ENCODE measurements around the gene PELI3. TPM values are rescaled to one million over a fixed set of nuclear protein-coding genes. Genes with fewer than 3 reads are reported as not detected.

Gene PELI3
- total and polyA plus RNA-seq, 10 of the 15 experiments (the other 5 are each of a cell fraction or from before 2014, with no cell fraction given), result 0.14 to 1.5 (median 0.66) TPM

GRCh38 chr11:66421492-66422205 lies 45.1 kb upstream of the PELI3 start (continued):
- TF ChIP-seq RB1 (IDR thresholded peaks at IDR 0.05; ENCODE audit: borderline replicate concordance), result peak; percentile 86; the same call in 1 of the 2 replicates
- TF ChIP-seq SP1 (IDR thresholded peaks at IDR 0.05; ENCODE audit: low read depth, low read length), result peak; percentile 69
- TF ChIP-seq IRF3 (IDR thresholded peaks at IDR 0.05), result 0 out of 2 replicates have a peak, but pooled peaks have one; percentile 27
- TF ChIP-seq TCF12 (IDR thresholded peaks at IDR 0.05; ENCODE audit: low read depth, low read length), result peak; percentile 86
- peak; percentile 100 for TF ChIP-seq SIN3A (IDR thresholded peaks at IDR 0.05; ENCODE audit: low read depth, low read length)
- TF ChIP-seq SKIL (IDR thresholded peaks at IDR 0.05; ENCODE audit: low read depth, poor library complexity, severe bottlenecking), result peak; percentile 96
- TF ChIP-seq SRF (IDR thresholded peaks at IDR 0.05; ENCODE audit: low read depth in 2 of 2, low read length in 2 of 2), result peak in 1 of 2 experiments; percentile 77; a peak in 2 of 4 replicates
- no peak for TF ChIP-seq TARDBP (IDR thresholded peaks at IDR 0.05; ENCODE audit: borderline replicate concordance)
- no peak for TF ChIP-seq ZNF217 (IDR thresholded peaks at IDR 0.05)
- no peak for TF ChIP-seq ZNF274 (IDR thresholded peaks at IDR 0.05; ENCODE audit: insufficient read depth, insufficient read length)
- TF ChIP-seq RAD51 (IDR thresholded peaks at IDR 0.05), result no peak
- TF ChIP-seq MEF2B (IDR thresholded peaks at IDR 0.05; ENCODE audit: partially characterized antibody, poor library complexity, severe bottlenecking), result peak; percentile 13
- peak; percentile 91 for TF ChIP-seq ZBTB4 (CRISPR knock-in tag; IDR thresholded peaks at IDR 0.05)
- TF ChIP-seq FOXK2 (IDR thresholded peaks at IDR 0.05), result 0 out of 2 replicates have a peak, but pooled peaks have one; percentile 33
- TF ChIP-seq, protein P1, sequence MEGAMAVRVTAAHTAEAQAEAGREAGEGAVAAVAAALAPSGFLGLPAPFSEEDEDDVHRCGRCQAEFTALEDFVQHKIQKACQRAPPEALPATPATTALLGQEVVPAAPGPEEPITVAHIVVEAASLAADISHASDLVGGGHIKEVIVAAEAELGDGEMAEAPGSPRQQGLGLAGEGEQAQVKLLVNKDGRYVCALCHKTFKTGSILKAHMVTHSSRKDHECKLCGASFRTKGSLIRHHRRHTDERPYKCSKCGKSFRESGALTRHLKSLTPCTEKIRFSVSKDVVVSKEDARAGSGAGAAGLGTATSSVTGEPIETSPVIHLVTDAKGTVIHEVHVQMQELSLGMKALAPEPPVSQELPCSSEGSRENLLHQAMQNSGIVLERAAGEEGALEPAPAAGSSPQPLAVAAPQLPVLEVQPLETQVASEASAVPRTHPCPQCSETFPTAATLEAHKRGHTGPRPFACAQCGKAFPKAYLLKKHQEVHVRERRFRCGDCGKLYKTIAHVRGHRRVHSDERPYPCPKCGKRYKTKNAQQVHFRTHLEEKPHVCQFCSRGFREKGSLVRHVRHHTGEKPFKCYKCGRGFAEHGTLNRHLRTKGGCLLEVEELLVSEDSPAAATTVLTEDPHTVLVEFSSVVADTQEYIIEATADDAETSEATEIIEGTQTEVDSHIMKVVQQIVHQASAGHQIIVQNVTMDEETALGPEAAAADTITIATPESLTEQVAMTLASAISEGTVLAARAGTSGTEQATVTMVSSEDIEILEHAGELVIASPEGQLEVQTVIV (IDR thresholded peaks at IDR 0.05; ENCODE audit: borderline replicate concordance, partially characterized antibody), result no peak
- TF ChIP-seq NBN (IDR thresholded peaks at IDR 0.05), result peak; percentile 85
- TF ChIP-seq HDGF (IDR thresholded peaks at IDR 0.05), result no peak
- no peak for TF ChIP-seq SPI1 (IDR thresholded peaks at IDR 0.05; ENCODE audit: borderline replicate concordance, insufficient read depth, low read depth, low read length)
- no peak for TF ChIP-seq SREBF2 (IDR thresholded peaks at IDR 0.05; ENCODE audit: low read length)
- TF ChIP-seq KAT2A (conservative IDR thresholded peaks at IDR 0.05; ENCODE audit: control insufficient read depth, low read depth, low read length), result no peak

Data from GM12878 (cell line).